Measurements from ENCODE around the gene SIK3.

DNA sequence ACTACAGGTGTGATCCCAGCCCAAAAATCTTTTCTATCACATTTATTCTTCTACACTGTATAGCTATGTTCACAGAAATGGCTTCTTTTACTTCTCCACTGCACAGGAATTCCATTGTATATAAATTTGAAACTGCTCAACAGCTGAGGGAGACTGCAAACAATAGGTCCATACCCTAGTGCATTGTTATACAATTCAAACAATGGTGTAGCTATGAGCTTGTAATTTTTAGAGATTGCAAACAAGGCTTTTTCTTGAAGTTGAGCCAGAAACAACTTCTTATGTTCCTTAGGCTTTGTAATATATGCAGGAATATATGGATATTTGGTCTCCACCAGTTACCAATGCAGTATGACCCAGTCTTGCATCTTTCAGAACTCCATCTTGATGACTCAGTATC lies 19.5 kb upstream of the SIK3 start:
- TF ChIP-seq, protein P1, sequence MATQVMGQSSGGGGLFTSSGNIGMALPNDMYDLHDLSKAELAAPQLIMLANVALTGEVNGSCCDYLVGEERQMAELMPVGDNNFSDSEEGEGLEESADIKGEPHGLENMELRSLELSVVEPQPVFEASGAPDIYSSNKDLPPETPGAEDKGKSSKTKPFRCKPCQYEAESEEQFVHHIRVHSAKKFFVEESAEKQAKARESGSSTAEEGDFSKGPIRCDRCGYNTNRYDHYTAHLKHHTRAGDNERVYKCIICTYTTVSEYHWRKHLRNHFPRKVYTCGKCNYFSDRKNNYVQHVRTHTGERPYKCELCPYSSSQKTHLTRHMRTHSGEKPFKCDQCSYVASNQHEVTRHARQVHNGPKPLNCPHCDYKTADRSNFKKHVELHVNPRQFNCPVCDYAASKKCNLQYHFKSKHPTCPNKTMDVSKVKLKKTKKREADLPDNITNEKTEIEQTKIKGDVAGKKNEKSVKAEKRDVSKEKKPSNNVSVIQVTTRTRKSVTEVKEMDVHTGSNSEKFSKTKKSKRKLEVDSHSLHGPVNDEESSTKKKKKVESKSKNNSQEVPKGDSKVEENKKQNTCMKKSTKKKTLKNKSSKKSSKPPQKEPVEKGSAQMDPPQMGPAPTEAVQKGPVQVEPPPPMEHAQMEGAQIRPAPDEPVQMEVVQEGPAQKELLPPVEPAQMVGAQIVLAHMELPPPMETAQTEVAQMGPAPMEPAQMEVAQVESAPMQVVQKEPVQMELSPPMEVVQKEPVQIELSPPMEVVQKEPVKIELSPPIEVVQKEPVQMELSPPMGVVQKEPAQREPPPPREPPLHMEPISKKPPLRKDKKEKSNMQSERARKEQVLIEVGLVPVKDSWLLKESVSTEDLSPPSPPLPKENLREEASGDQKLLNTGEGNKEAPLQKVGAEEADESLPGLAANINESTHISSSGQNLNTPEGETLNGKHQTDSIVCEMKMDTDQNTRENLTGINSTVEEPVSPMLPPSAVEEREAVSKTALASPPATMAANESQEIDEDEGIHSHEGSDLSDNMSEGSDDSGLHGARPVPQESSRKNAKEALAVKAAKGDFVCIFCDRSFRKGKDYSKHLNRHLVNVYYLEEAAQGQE (IDR thresholded peaks at IDR 0.05; ENCODE audit: insufficient read depth in 1 of 2, low read depth in 2 of 2, low read length in 2 of 2), result no peak
- TF ChIP-seq SIN3A (IDR thresholded peaks at IDR 0.05; ENCODE audit: borderline replicate concordance, insufficient read depth, low read length) (no peak), POLR2AphosphoS5 (IDR thresholded peaks at IDR 0.05; ENCODE audit: low read depth, low read length) (no peak), FOXP2 (optimal IDR thresholded peaks at IDR 0.05; ENCODE audit: borderline replicate concordance, extremely low read depth, extremely low read length, insufficient read depth) (no peak), TAF1 (IDR thresholded peaks at IDR 0.05; ENCODE audit: borderline replicate concordance, insufficient read depth, low read length) (no peak)
